H1 (cell line): ENCODE measurements around the gene SMAD7. TPM values are rescaled to one million over a fixed set of nuclear protein-coding genes. Genes with fewer than 3 reads are reported as not detected.

ENCODE experiments used
- CTCF ChIA-PET: fragments of 300-600 bp; sonication (Branson Sonifier 250); formaldehyde crosslinking; loops from one replicate; lab custom pipeline; 2021; ENCODE audit not compliant: partially characterized antibody; lab: Charles Lee
- POLR2A ChIA-PET: fragments of 300-600 bp; sonication (Branson Sonifier 250); formaldehyde crosslinking; loops from one replicate; lab custom pipeline; 2021; ENCODE audit warnings: inconsistent platforms; ENCODE audit not compliant: partially characterized antibody; lab: Charles Lee
- DNase-seq, 2 experiments: peaks; one replicate each; pipeline versions ENCODE4 v3.0.0 to v3.0.0-alpha.2; 2010 to 2022; ENCODE audit warnings: low spot score in 2 of 2, low read depth in 1 of 2, mixed read lengths in 1 of 2
- FAIRE-seq: peaks from 2 replicates; lab custom pipeline; 2011; peaks lifted over from hg19 to GRCh38; lab: Jason Lieb, UNC
- H2AFZ ChIP-seq: 2 replicates; pipeline ENCODE4 v1.8.1; 2012; ENCODE audit warnings: low read length, inconsistent platforms
- H2AK5ac ChIP-seq: 2 replicates; pipeline ENCODE4 v1.6.1; 2013; ENCODE audit warnings: low read depth, low read length
- H2BK120ac ChIP-seq: replicated peaks from 2 replicates; pipeline ENCODE3; 2013; ENCODE audit warnings: low read depth, low read length, inconsistent platforms
- H2BK12ac ChIP-seq: 2 replicates; pipeline ENCODE4 v1.6.1; 2013; ENCODE audit warnings: low read depth, low read length
- H2BK15ac ChIP-seq: 2 replicates; pipeline ENCODE4 v1.6.1; 2013; ENCODE audit warnings: low read length
- H2BK20ac ChIP-seq: 2 replicates; pipeline ENCODE4 v1.6.1; 2013; ENCODE audit warnings: low read length
- H2BK5ac ChIP-seq: 2 replicates; pipeline ENCODE4 v1.6.1; 2013; ENCODE audit warnings: low read depth, low read length
- H3K14ac ChIP-seq: 2 replicates; pipeline ENCODE4 v1.6.1; 2013; ENCODE audit warnings: inconsistent platforms; ENCODE audit not compliant: insufficient read length
- H3K18ac ChIP-seq: 2 replicates; pipeline ENCODE4 v1.6.1; 2013; ENCODE audit warnings: low read length; ENCODE audit errors: extremely low read depth
- H3K23ac ChIP-seq: 2 replicates; pipeline ENCODE4 v1.6.1; 2013; ENCODE audit warnings: inconsistent platforms; ENCODE audit not compliant: insufficient read length
- H3K23me2 ChIP-seq: 2 replicates; pipeline ENCODE4 v1.6.1; 2013; ENCODE audit warnings: low read depth, low read length
- H3K27ac ChIP-seq: 2 replicates; pipeline ENCODE4 v1.6.1; 2011; ENCODE audit warnings: low read depth, low read length, inconsistent platforms
- H3K27me3 ChIP-seq, 4 experiments: replicated peaks in 1 of 4; 1 replicate in 1 of 4; 2 replicates in 3 of 4; pipeline versions ENCODE4 v1.6.1 to v1.8.1; 2011 to 2013; ENCODE audit warnings: low read length in 3 of 4, mild to moderate bottlenecking in 3 of 4, inconsistent platforms in 2 of 4, mixed read lengths in 2 of 4, moderate library complexity in 1 of 4; ENCODE audit not compliant: control insufficient read depth in 3 of 4, insufficient read depth in 3 of 4; ENCODE audit errors: extremely low read depth in 1 of 4
- H3K36me3 ChIP-seq, 4 experiments: 2 replicates each; pipeline versions ENCODE4 v1.6.1 to v1.8.1; 2011 to 2013; ENCODE audit warnings: mild to moderate bottlenecking in 4 of 4, low read length in 3 of 4, moderate library complexity in 2 of 4, control low read depth in 1 of 4, inconsistent platforms in 1 of 4; ENCODE audit not compliant: insufficient read depth in 4 of 4, control insufficient read depth in 2 of 4
- H3K4ac ChIP-seq: replicated peaks from 2 replicates; pipeline ENCODE3; 2013; ENCODE audit warnings: low read length, low read depth, mixed read lengths, inconsistent platforms; ENCODE audit not compliant: insufficient read length
- H3K4me1 ChIP-seq, 4 experiments: replicated peaks in 1 of 4; 1 replicate in 1 of 4; 2 replicates in 3 of 4; pipeline versions ENCODE4 v1.6.1 to v1.8.1; 2011 to 2013; ENCODE audit warnings: low read length in 3 of 4, inconsistent platforms in 2 of 4, mixed read lengths in 1 of 4; ENCODE audit not compliant: insufficient read depth in 4 of 4, control insufficient read depth in 3 of 4
- H3K4me2 ChIP-seq, 2 experiments: 2 replicates each; pipeline versions ENCODE4 v1.6.1 to v1.8.1; 2011 to 2013; ENCODE audit warnings: low read depth in 2 of 2, low read length in 2 of 2, control low read depth in 1 of 2, inconsistent platforms in 1 of 2, mild to moderate bottlenecking in 1 of 2; ENCODE audit not compliant: insufficient read depth in 1 of 2
- H3K4me3 ChIP-seq, 4 experiments: fragments of 200-600, 300-600 bp in 1 of 4; sonication (generic), shearing (Covaris generic), sonication (Bioruptor Twin) in 1 of 4; 2 replicates each; pipeline versions ENCODE4 v1.5.1 to v1.8.1; 2011 to 2016; ENCODE audit warnings: low read length in 4 of 4, low read depth in 3 of 4, control low read depth in 2 of 4, inconsistent platforms in 2 of 4, mild to moderate bottlenecking in 2 of 4, mixed read lengths in 1 of 4, moderate library complexity in 1 of 4; ENCODE audit not compliant: insufficient read depth in 2 of 4; ENCODE audit errors: extremely low read depth in 1 of 4
- H3K56ac ChIP-seq: replicated peaks from 2 replicates; pipeline ENCODE3; 2013; ENCODE audit warnings: low read depth, mild to moderate bottlenecking, mixed read lengths, low read length, inconsistent platforms; ENCODE audit not compliant: insufficient read length
- H3K79me1 ChIP-seq: 2 replicates; pipeline ENCODE4 v1.6.1; 2013; ENCODE audit warnings: low read depth, low read length, control low read depth
- H3K79me2 ChIP-seq, 2 experiments: 2 replicates each; pipeline versions ENCODE4 v1.6.1 to v1.8.1; 2012 to 2013; ENCODE audit warnings: low read length in 2 of 2, mild to moderate bottlenecking in 2 of 2, inconsistent platforms in 1 of 2; ENCODE audit not compliant: insufficient read depth in 2 of 2, control insufficient read depth in 1 of 2
- H3K9ac ChIP-seq, 4 experiments: replicated peaks in 1 of 4; 1 replicate in 1 of 4; 2 replicates in 3 of 4; pipeline versions ENCODE4 v1.6.1 to v1.8.1; 2011 to 2013; ENCODE audit warnings: low read depth in 3 of 4, low read length in 3 of 4, control low read depth in 2 of 4, mild to moderate bottlenecking in 2 of 4, moderate library complexity in 2 of 4, inconsistent platforms in 1 of 4; ENCODE audit errors: extremely low read depth in 1 of 4
- H3K9me3 ChIP-seq, 2 experiments: 2 replicates each; pipeline versions ENCODE4 v1.6.1 to v1.8.1; 2012 to 2013; ENCODE audit warnings: mild to moderate bottlenecking in 2 of 2, moderate library complexity in 2 of 2, control low read depth in 1 of 2, inconsistent platforms in 1 of 2, low read depth in 1 of 2, low read length in 1 of 2, mixed read lengths in 1 of 2; ENCODE audit not compliant: insufficient read depth in 2 of 2
- H4K20me1 ChIP-seq, 2 experiments: replicated peaks in 1 of 2; 2 replicates each; pipeline versions ENCODE3 to v1.8.1; 2011 to 2013; ENCODE audit warnings: inconsistent platforms in 2 of 2, low read length in 2 of 2, mild to moderate bottlenecking in 1 of 2; ENCODE audit not compliant: insufficient read depth in 2 of 2, control insufficient read depth in 1 of 2
- H4K5ac ChIP-seq: 2 replicates; pipeline ENCODE4 v1.6.1; 2013; ENCODE audit warnings: low read length, low read depth, mixed read lengths, inconsistent platforms; ENCODE audit not compliant: insufficient read length
- H4K8ac ChIP-seq: 2 replicates; pipeline ENCODE4 v1.8.0; 2013; ENCODE audit warnings: mild to moderate bottlenecking, moderate library complexity, low read length, inconsistent platforms; ENCODE audit not compliant: insufficient read depth; ENCODE audit errors: extremely low read depth
- H4K91ac ChIP-seq: replicated peaks from 2 replicates; pipeline ENCODE3; 2013; ENCODE audit warnings: low read length, mixed read lengths, inconsistent platforms; ENCODE audit not compliant: insufficient read length
- MAX ChIP-seq: IDR thresholded peaks from 2 replicates; pipeline ENCODE4 v1.6.1; 2012; ENCODE audit warnings: inconsistent platforms
- PHF8 ChIP-seq: fragments of 200-600 bp; sonication (generic); conservative IDR thresholded peaks from 2 replicates; pipeline ENCODE4 v1.7.1; 2012; ENCODE audit warnings: low read depth, mild to moderate bottlenecking, inconsistent platforms, low read length, moderate library complexity
- TAF7 ChIP-seq: optimal IDR thresholded peaks from 2 replicates; pipeline ENCODE3; 2011; ENCODE audit warnings: low read depth, mild to moderate bottlenecking, inconsistent platforms, low read length, moderate library complexity, borderline replicate concordance
- TEAD4 ChIP-seq: IDR thresholded peaks from 2 replicates; pipeline ENCODE4 v1.6.1; 2012; ENCODE audit warnings: low read depth, low read length, inconsistent platforms, mixed read lengths
- WGBS, 2 experiments: shearing (Covaris generic) in 1 of 2; methylation state at CpG; one replicate each; pipeline versions ENCODE4 v1.1.6 to v1.1.7; 2013 to 2015; ENCODE audit warnings: low lambda C conversion rate in 2 of 2, mixed read lengths in 2 of 2, inconsistent platforms in 1 of 2, low coverage in 1 of 2, missing lambda C conversion rate in 1 of 2; ENCODE audit not compliant: insufficient replicate concordance in 2 of 2, insufficient coverage in 1 of 2, insufficient read length in 1 of 2; ENCODE audit errors: extremely low coverage in 1 of 2, missing lambda C conversion rate in 1 of 2; 5-methylcytosine and 5-hydroxymethylcytosine counted together
- polyA plus RNA-seq, 7 experiments: library from polyadenylated mRNA; depleted of rRNA in 3 of 7; stranded (reverse) in 5 of 7; unstranded in 2 of 7; fragments of >200 nt in 5 of 7; fragments of 200-250 nt in 2 of 7; gene quantifications; 1 replicate in 5 of 7; 2 replicates in 1 of 7; 4 replicates in 1 of 7; pipeline versions ENCODE4 v1.2.1 to v1.2.3, GENCODE V29; 2011 to 2013; ENCODE audit warnings: missing spikeins in 2 of 7, mixed read lengths in 2 of 7
- total RNA-seq: library from RNA; stranded (reverse); fragmentation: NEBNext Ultra II Directional; extraction: Animal tissue kit (Norgen Biotek cat#: 25700); gene quantifications from 2 replicates; pipeline ENCODE4 v1.2.1, GENCODE V29; 2021

The SMAD7 gene
- total and polyA plus RNA-seq, 2 of the 8 experiments (the other 6 are each of a cell fraction or from before 2014, with no cell fraction given), result 6.5 to 15.5 TPM

- 91% methylated on average over 11 of the region's 11 CpGs; no CpG with 5 or more reads in 1 of the 2 experiments for WGBS, 2 experiments
- Histone ChIP-seq H2BK15ac (no peak overlapping the region), H3K4me2 (no peak overlapping the region), H3K4me1 (peaks cover 6 to 14% (median 10%) of the 10 kb centered on the region in 4 experiments), H3K4ac (no peak overlapping the region)
- TF ChIP-seq MAX, result no peak
- TF ChIP-seq PHF8, result no peak
- TF ChIP-seq TEAD4, result no peak
- TF ChIP-seq TAF7, result no peak
- TF ChIP-seq, all 59 proteins: peak for 0
- DNase-seq (no peak), FAIRE-seq (no peak)
- no peaks in the 10 kb centered on the region for H3K79me2 ChIP-seq
- no peak overlapping the region for H3K23ac ChIP-seq
- H2BK12ac ChIP-seq, result no peak overlapping the region
- no peak overlapping the region for H3K14ac ChIP-seq
- ChIA-PET POLR2A (interaction anchor here (1.1 kb wide), 1 partner anchor 16 kb away, joined by 4 read pairs; no protein-coding TSS in a partner anchor), CTCF (interaction anchor here (0.6 to 2.1 kb wide), 6 partner anchors 11 to 399 kb away, joined by 3 to 9 read pairs (median 4); no protein-coding TSS in a partner anchor)
- no peak overlapping the region for H2BK120ac ChIP-seq
- no peak overlapping the region for H2AFZ ChIP-seq
- H2BK20ac ChIP-seq, result no peak overlapping the region
- H4K8ac ChIP-seq, result no peak overlapping the region; the same call in 1 of the 2 replicates
- H3K79me1 ChIP-seq, result no peaks in the 10 kb centered on the region
- no peak overlapping the region for H3K27ac ChIP-seq
- no peaks in the 10 kb centered on the region for H3K23me2 ChIP-seq
- no peak overlapping the region for H2BK5ac ChIP-seq
- no peaks in the 10 kb centered on the region for H3K36me3 ChIP-seq
- no peak overlapping the region for H3K9ac ChIP-seq
- H3K56ac ChIP-seq, result no peak overlapping the region
- no peak overlapping the region for H2AK5ac ChIP-seq
- H4K91ac ChIP-seq, result no peak overlapping the region
- H4K20me1 ChIP-seq, result no peaks in the 10 kb centered on the region
- H4K5ac ChIP-seq, result no peak overlapping the region
- H3K9me3 ChIP-seq, result no peaks in the 10 kb centered on the region
- no peak overlapping the region for H3K18ac ChIP-seq
- no peak overlapping the region for H3K4me3 ChIP-seq
- H3K27me3 ChIP-seq, result no peaks in the 10 kb centered on the region; a peak in 3 of 7 replicates
These were observed 48.8 kb upstream of the SMAD7 start for GRCh38 chr18:48999569-48999968.
